SU-DHL-6 (cell line): Measurements from ENCODE around the gene ITGB7.

Source experiments
- EZH2phosphoT487 ChIP-seq: fragments of 200-600 bp; sonication (generic), shearing (Covaris generic); conservative IDR thresholded peaks from 2 replicates; pipeline ENCODE4 v1.6.1; 2018; ENCODE audit warnings: mild to moderate bottlenecking, antibody characterized with exemption, low read length, moderate library complexity, mixed read lengths
- TF ChIP-seq, protein P1 (sequence below): fragments of 200-600 bp; sonication (generic); IDR thresholded peaks from one replicate; pipeline ENCODE4 v1.5.1; 2017; ENCODE audit warnings: antibody characterized with exemption, mild to moderate bottlenecking, low read length, moderate library complexity; ENCODE audit not compliant: insufficient read depth, poor library complexity, severe bottlenecking

GRCh38 chr12:53190108-53190729, 16.8 kb downstream of the ITGB7 start:
- TF ChIP-seq, protein P1, sequence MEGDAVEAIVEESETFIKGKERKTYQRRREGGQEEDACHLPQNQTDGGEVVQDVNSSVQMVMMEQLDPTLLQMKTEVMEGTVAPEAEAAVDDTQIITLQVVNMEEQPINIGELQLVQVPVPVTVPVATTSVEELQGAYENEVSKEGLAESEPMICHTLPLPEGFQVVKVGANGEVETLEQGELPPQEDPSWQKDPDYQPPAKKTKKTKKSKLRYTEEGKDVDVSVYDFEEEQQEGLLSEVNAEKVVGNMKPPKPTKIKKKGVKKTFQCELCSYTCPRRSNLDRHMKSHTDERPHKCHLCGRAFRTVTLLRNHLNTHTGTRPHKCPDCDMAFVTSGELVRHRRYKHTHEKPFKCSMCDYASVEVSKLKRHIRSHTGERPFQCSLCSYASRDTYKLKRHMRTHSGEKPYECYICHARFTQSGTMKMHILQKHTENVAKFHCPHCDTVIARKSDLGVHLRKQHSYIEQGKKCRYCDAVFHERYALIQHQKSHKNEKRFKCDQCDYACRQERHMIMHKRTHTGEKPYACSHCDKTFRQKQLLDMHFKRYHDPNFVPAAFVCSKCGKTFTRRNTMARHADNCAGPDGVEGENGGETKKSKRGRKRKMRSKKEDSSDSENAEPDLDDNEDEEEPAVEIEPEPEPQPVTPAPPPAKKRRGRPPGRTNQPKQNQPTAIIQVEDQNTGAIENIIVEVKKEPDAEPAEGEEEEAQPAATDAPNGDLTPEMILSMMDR: peak; percentile 73
- TF ChIP-seq EZH2phosphoT487: no peak
